Astrocyte (in vitro differentiated cells and primary cell): ENCODE measurements around the gene CCDC195.

Source experiments
- CTCF ChIP-seq: IDR thresholded peaks from 2 replicates; pipeline ENCODE4 v1.5.1; 2011; ENCODE audit warnings: low read depth, mild to moderate bottlenecking, inconsistent platforms, low read length, moderate library complexity; ENCODE audit not compliant: insufficient read depth
- EZH2 ChIP-seq: IDR thresholded peaks from 2 replicates; pipeline ENCODE4 v1.6.1; 2012; ENCODE audit warnings: mild to moderate bottlenecking, low read length, inconsistent platforms; ENCODE audit not compliant: insufficient read depth

GRCh38 chr2:224709301-224709700 is 6.9 kb downstream of the CCDC195 start:
- no peak for TF ChIP-seq CTCF
- TF ChIP-seq EZH2, result no peak
